H54 (cell line): ENCODE measurements around the gene ARHGEF11.

Experiments used
- DNase-seq: peaks from one replicate; pipeline ENCODE4 v3.0.0; 2011; ENCODE audit warnings: low spot score, mixed read lengths; ENCODE audit not compliant: insufficient read length
- FAIRE-seq: peaks from 3 replicates; lab custom pipeline; 2011; peaks lifted over from hg19 to GRCh38; lab: Jason Lieb, UNC
- POLR2A ChIP-seq: IDR thresholded peaks from 2 replicates; pipeline ENCODE4 v1.6.1; 2011; ENCODE audit warnings: low read depth, mild to moderate bottlenecking, low read length

Gene ARHGEF11

GRCh38 chr1:157032303-157032702 lies 13.2 kb downstream of the ARHGEF11 start:
- no peak for TF ChIP-seq POLR2A
- FAIRE-seq = no peak
- no peak for DNase-seq

GRCh38 chr1:157030728-157031127 lies 14.8 kb downstream of the ARHGEF11 start:
- DNase-seq = no peak
- no peak for FAIRE-seq
- TF ChIP-seq POLR2A = no peak

- no peak for DNase-seq
- no peak for TF ChIP-seq POLR2A
- no peak for FAIRE-seq
These were observed 16.9 kb downstream of the ARHGEF11 start for GRCh38 chr1:157028674-157029073.

- FAIRE-seq = no peak
- TF ChIP-seq POLR2A = no peak
- no peak for DNase-seq
These were observed 19.7 kb downstream of the ARHGEF11 start for GRCh38 chr1:157025856-157026255.

GRCh38 chr1:157025385-157025784 lies 20.2 kb downstream of the ARHGEF11 start:
- DNase-seq = no peak
- TF ChIP-seq POLR2A = no peak
- FAIRE-seq = no peak

GRCh38 chr1:157021688-157022087 lies 23.9 kb downstream of the ARHGEF11 start:
- TF ChIP-seq POLR2A = no peak
- no peak for FAIRE-seq

GRCh38 chr1:157019457-157019856 lies 26.1 kb downstream of the ARHGEF11 start:
- FAIRE-seq (no peak), DNase-seq (no peak)
- TF ChIP-seq POLR2A = no peak

More at GRCh38 chr1:157021688-157022087, 23.9 kb downstream of the ARHGEF11 start:
- no peak for DNase-seq

GRCh38 chr1:157011845-157012244 lies 33.7 kb downstream of the ARHGEF11 start:
- DNase-seq (no peak), FAIRE-seq (no peak)
- TF ChIP-seq POLR2A = no peak

- DNase-seq = no peak
- FAIRE-seq = no peak
- TF ChIP-seq POLR2A = no peak
These were observed 37.0 kb downstream of the ARHGEF11 start for GRCh38 chr1:157008502-157008901.

- DNase-seq (no peak), FAIRE-seq (no peak)
- no peak for TF ChIP-seq POLR2A
These were observed 38.2 kb downstream of the ARHGEF11 start for GRCh38 chr1:157007306-157007705.

GRCh38 chr1:157006676-157007075 lies 38.9 kb downstream of the ARHGEF11 start:
- DNase-seq (no peak), FAIRE-seq (no peak)
- TF ChIP-seq POLR2A = no peak

GRCh38 chr1:157005965-157006364 lies 39.6 kb downstream of the ARHGEF11 start:
- DNase-seq (no peak), FAIRE-seq (no peak)
- no peak for TF ChIP-seq POLR2A

GRCh38 chr1:157004806-157005205 lies 40.7 kb downstream of the ARHGEF11 start:
- DNase-seq (no peak), FAIRE-seq (no peak)
- no peak for TF ChIP-seq POLR2A

- DNase-seq (no peak), FAIRE-seq (no peak)
- TF ChIP-seq POLR2A = no peak
These were observed 41.2 kb downstream of the ARHGEF11 start for GRCh38 chr1:157004327-157004726.

GRCh38 chr1:157001304-157001703 lies 44.2 kb downstream of the ARHGEF11 start:
- DNase-seq (no peak), FAIRE-seq (no peak)
- TF ChIP-seq POLR2A = no peak

GRCh38 chr1:157000686-157001085 lies 44.9 kb downstream of the ARHGEF11 start:
- TF ChIP-seq POLR2A = no peak
- FAIRE-seq (no peak), DNase-seq (no peak)
